Loucy (cell line): ENCODE data around the gene USP11.

Experiments used
- EZH2phosphoT487 ChIP-seq: fragments of 200-600 bp; IDR thresholded peaks from 2 replicates; pipeline ENCODE4 v1.6.1; 2018; ENCODE audit warnings: antibody characterized with exemption, mild to moderate bottlenecking, moderate library complexity, borderline replicate concordance
- TF ChIP-seq, protein P1 (sequence below): fragments of 200-600 bp; sonication (generic); conservative IDR thresholded peaks from 2 replicates; pipeline ENCODE4 v1.5.1; 2014; ENCODE audit warnings: mild to moderate bottlenecking, antibody characterized with exemption, low read length

GRCh38 chrX:47243351-47243750 is 10.5 kb downstream of the USP11 start:
- TF ChIP-seq, protein P1, sequence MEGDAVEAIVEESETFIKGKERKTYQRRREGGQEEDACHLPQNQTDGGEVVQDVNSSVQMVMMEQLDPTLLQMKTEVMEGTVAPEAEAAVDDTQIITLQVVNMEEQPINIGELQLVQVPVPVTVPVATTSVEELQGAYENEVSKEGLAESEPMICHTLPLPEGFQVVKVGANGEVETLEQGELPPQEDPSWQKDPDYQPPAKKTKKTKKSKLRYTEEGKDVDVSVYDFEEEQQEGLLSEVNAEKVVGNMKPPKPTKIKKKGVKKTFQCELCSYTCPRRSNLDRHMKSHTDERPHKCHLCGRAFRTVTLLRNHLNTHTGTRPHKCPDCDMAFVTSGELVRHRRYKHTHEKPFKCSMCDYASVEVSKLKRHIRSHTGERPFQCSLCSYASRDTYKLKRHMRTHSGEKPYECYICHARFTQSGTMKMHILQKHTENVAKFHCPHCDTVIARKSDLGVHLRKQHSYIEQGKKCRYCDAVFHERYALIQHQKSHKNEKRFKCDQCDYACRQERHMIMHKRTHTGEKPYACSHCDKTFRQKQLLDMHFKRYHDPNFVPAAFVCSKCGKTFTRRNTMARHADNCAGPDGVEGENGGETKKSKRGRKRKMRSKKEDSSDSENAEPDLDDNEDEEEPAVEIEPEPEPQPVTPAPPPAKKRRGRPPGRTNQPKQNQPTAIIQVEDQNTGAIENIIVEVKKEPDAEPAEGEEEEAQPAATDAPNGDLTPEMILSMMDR = no peak
- TF ChIP-seq EZH2phosphoT487 = no peak
